Effector memory CD8-positive, alpha-beta T cell (primary cell): ENCODE results near the gene AHCYL1.
A peak's percentile ranks its signal among the peaks of the same experiment; 100 is the strongest.

ENCODE experiments used
- ATAC-seq: fragments of 150-1000 bp; cut with Tn5 transposase; replicated peaks from 2 replicates; pipeline ENCODE4 v1.10.0; 2021; ENCODE audit warnings: mild to moderate bottlenecking, moderate library complexity
- DNase-seq, 3 experiments: peaks; one replicate each; pipeline ENCODE4 v3.0.0; 2021
- H3K27ac Mint-ChIP-seq, 2 donors: one replicate each; pipeline ENCODE4 v1.8.0; 2022; ENCODE audit warnings: mild to moderate bottlenecking in 2 of 2, mixed read lengths in 2 of 2, moderate library complexity in 2 of 2
- H3K27me3 Mint-ChIP-seq, 2 donors: one replicate each; pipeline ENCODE4 v1.8.0; 2022; ENCODE audit warnings: mixed read lengths in 2 of 2
- H3K36me3 Mint-ChIP-seq: one replicate; pipeline ENCODE4 v1.8.0; 2022; ENCODE audit warnings: mild to moderate bottlenecking, moderate library complexity, mixed read lengths; ENCODE audit not compliant: insufficient read depth
- H3K4me1 Mint-ChIP-seq, 2 donors: one replicate each; pipeline ENCODE4 v1.8.0; 2022; ENCODE audit warnings: low read depth in 2 of 2, mixed read lengths in 2 of 2
- H3K4me3 Mint-ChIP-seq, 2 donors: one replicate each; pipeline ENCODE4 v1.8.0; 2022; ENCODE audit warnings: mild to moderate bottlenecking in 2 of 2, mixed read lengths in 2 of 2, moderate library complexity in 2 of 2
- H3K9me3 Mint-ChIP-seq, 2 donors: one replicate each; pipeline ENCODE4 v1.8.0; 2022; ENCODE audit warnings: mixed read lengths in 2 of 2

AHCYL1 gene

DNA sequence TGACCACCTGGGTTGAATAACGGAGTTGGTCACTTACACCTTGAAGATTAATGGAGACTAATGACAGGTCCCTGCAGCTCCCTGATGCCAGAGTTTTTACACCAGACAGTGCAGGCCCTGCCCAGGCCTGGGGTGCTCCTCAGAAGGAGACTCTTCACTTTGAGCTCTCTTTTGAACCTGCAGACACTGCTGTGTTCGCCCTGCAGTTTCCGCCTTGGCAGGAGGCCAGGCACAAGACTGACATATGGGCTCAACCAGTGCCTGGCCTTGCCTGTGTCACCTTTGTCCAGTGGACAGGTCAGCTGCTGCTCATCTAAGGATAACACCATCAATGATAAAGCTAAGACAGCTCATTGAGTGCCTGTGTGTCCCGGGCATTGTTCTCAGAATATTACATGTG, 55.1 kb downstream of the AHCYL1 start:
- Mint-ChIP-seq H3K9me3 (no peaks in the 10 kb centered on the region), H3K4me1 (peaks cover 10 to 11% of the 10 kb centered on the region in 2 donors), H3K27ac (no peak overlapping the region), H3K27me3 (no peaks in the 10 kb centered on the region), H3K4me3 (no peak overlapping the region), H3K36me3 (peaks cover 63% of the 10 kb centered on the region)
- DNase-seq (no peak), ATAC-seq (no peak)

DNA sequence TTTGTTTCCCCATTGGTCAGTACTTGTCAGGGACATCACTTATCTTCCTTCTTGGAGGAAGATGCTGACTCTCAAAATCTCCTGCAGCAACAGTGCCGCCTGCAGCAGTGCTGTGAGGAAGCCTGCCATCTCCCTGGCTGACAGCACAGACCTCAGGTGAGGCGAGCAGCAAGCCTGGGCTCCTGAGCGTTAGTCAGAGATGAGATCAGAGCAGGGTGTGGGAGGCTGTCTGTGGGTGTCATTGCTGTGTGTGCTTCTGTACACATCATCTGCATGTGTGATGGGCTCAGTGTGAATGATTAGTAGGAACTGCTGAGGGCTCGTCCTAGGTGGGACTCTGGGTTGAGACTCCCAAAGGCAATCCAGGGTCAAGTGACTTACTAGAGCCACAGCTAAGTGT, 56.0 kb downstream of the AHCYL1 start:
- Mint-ChIP-seq H3K36me3 (peaks cover 68% of the 10 kb centered on the region), H3K4me3 (no peak overlapping the region), H3K9me3 (no peaks in the 10 kb centered on the region), H3K27me3 (no peaks in the 10 kb centered on the region), H3K4me1 (peaks cover 4 to 5% of the 10 kb centered on the region in 2 donors), H3K27ac (no peak overlapping the region)
- ATAC-seq: no peak
- DNase-seq: no peak

DNA sequence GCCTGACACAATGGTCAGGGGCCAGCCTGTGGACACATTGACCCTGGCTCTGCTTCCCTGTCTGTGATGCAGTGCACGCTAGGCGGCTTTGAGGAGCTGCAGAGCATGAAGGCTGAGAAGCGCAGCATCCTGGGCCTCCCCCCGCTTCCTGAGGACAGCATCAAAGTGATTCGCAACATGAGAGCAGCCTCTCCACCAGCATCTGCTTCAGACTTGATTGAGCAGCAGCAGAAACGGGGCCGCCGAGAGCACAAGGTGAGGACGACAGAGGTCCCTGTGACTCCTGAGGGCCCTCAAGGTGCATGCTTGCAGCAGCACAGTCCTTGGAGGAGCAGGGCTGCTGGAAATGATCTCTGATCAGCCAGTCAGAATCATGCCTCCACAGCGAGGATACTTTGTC, 58.5 kb downstream of the AHCYL1 start:
- Mint-ChIP-seq H3K4me1 (peaks cover 0 to 3% of the 10 kb centered on the region in 2 donors), H3K36me3 (peaks cover 93% of the 10 kb centered on the region), H3K4me3 (no peak overlapping the region), H3K27me3 (no peaks in the 10 kb centered on the region), H3K27ac (peak overlapping the region in 1 of 2 donors; percentile 44), H3K9me3 (no peaks in the 10 kb centered on the region)
- ATAC-seq (no peak), DNase-seq (no peak)

DNA sequence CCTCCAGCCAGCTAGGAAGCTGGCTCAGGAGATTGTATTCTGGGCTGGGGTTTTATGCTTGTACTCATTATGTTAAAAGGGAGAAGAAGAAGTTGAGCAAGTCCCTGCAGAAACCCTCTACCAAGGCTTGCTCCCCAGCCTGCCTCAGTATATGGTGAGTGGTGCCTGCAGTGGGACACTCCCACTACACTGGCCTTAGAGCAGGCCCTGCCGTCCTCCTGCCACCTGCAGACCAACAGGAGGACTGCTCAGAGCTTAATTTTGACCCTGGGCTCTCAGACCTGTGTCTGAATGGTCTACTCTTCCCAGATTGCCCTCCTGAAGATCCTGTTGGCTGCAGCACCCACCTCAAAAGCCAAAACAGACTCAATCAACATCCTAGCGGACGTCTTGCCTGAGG, 62.9 kb downstream of the AHCYL1 start:
- ATAC-seq: no peak
- Mint-ChIP-seq H3K4me3 (no peak overlapping the region), H3K27me3 (no peaks in the 10 kb centered on the region), H3K4me1 (no peaks in the 10 kb centered on the region), H3K9me3 (no peaks in the 10 kb centered on the region), H3K36me3 (peaks cover 82% of the 10 kb centered on the region), H3K27ac (no peak overlapping the region)
- DNase-seq: no peak

DNA sequence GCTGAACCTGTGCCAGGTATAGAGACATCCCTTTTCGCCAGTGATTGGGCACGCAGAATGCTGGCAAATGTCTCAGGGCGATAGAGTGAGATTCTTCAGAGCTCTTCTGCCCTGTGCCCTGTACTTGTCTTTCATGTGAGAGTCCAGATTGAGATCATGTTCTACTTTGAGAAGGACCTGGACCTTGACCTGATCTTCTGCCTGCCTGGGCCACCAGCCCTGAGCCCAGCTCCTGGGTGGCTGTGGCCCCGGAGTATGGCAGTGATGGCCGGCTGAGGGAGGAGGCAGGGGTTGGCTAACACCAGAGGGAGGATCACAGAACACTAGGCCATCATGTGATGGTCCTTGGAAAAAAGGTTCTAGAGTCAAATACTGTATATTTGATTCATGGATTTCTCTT, 63.7 kb downstream of the AHCYL1 start:
- peaks cover 0 to 3% of the 10 kb centered on the region in 2 donors for H3K4me1 Mint-ChIP-seq
- no peak overlapping the region for H3K27ac Mint-ChIP-seq
- H3K36me3 Mint-ChIP-seq: peaks cover 82% of the 10 kb centered on the region
- no peak overlapping the region for H3K4me3 Mint-ChIP-seq
- ATAC-seq (no peak), DNase-seq (no peak)
- no peaks in the 10 kb centered on the region for H3K27me3 Mint-ChIP-seq
- no peaks in the 10 kb centered on the region for H3K9me3 Mint-ChIP-seq

DNA sequence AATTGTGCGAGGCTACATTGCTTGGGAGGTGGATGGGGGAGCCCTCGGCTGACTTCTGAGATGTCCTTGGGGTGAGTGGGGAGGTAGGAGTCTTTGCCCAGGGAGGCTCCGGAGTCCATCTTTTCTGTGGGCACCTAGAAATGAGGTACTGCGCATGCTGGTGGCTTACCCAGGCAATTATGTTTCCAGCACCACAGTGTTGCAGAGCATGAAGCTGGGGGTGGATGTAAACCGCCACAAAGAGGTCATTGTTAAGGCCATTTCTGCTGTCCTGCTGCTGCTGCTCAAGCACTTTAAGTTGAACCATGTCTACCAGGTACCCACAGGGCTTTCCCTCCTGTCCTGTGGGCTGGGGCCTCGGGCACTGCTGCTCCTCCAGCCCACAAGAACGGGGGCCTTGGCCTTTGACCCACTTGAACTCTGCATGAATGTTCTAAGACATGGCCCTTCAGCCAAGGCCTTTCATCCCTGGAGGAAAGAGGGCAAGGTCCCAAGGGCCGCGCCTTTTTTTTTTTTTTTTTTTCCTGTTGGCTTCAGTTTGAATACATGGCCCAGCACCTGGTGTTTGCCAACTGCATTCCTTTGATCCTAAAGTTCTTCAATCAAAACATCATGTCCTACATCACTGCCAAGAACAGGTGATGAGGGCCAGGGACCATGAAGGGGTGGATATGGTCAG, 64.5 kb downstream of the AHCYL1 start:
- no peaks in the 10 kb centered on the region for H3K9me3 Mint-ChIP-seq
- no peak overlapping the region for H3K4me3 Mint-ChIP-seq
- DNase-seq (no peak), ATAC-seq (no peak)
- H3K27me3 Mint-ChIP-seq: no peaks in the 10 kb centered on the region
- H3K27ac Mint-ChIP-seq: no peak overlapping the region
- H3K4me1 Mint-ChIP-seq: peaks cover 0 to 4% of the 10 kb centered on the region in 2 donors
- H3K36me3 Mint-ChIP-seq: peaks cover 82% of the 10 kb centered on the region

DNA sequence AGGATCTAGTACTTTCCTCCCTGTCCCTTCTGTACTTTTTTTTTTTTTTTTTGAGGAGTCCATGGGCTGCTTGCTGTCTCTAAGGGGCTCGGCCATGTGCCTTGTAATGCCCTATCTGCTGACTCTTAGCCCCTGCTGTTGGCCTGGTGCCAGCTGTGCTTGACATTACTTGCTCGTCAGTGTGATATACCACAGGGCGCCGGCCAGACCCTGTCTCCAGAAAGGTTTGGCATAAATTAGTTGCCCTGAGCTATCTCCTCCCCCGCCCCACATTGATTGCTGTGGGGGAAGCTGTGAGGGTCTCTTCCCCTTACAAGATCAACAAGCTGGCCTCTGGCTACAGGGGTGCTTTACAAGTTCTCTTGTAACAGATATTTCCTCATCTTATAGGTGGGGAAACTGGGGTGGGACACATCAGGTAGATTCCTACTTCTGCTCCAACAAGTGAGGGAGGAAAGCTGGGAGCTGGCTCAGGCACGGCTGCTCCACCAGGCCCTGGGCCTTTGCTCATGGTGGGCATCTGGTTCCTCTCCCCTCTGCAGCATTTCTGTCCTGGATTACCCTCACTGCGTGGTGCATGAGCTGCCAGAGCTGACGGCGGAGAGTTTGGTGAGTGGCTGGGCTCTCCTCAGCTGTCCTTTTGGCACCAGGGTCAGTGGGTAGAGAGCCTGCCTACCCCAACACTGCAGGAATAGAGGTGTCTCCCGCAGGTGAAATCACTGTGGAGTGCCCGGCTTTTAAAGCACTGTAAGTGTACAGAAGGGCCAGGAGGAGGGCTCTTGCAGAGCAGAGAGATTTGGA, 65.4 kb downstream of the AHCYL1 start:
- peak overlapping the region in 1 of 2 donors; percentile 71 for H3K27ac Mint-ChIP-seq
- peaks cover 82% of the 10 kb centered on the region for H3K36me3 Mint-ChIP-seq
- DNase-seq: no peak
- no peaks in the 10 kb centered on the region for H3K9me3 Mint-ChIP-seq
- H3K4me3 Mint-ChIP-seq: no peak overlapping the region
- H3K4me1 Mint-ChIP-seq: peaks cover 0 to 4% of the 10 kb centered on the region in 2 donors
- no peaks in the 10 kb centered on the region for H3K27me3 Mint-ChIP-seq
- no peak for ATAC-seq

DNA sequence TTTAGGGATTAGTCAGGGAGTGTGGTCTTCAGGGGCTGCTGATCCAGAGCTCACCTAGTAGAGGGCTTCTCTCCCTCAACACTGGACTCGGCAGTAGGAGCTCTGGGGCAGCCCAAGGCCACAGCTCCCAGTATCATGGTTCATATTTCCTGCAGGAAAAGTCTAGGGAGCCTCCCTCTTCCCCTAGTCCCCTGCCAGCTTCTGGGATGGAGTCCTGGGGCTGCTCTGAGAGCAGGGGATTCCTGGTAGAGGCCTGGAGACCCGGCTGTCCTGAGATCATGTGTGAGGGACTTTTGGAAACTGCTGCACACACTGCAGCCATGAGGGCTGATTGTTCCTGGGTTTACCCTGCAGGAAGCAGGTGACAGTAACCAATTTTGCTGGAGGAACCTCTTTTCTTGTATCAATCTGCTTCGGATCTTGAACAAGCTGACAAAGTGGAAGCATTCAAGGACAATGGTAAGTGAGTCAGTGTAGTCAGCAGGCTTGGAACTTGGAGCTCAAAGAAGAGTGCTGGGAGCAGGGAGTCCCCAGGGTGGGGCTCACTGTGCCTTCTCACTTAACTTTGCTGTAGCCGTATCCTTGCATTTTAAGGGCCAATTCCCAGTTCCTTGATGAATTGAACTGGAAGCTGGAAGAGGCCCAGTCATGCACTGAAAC, 66.2 kb downstream of the AHCYL1 start:
- no peak for ATAC-seq
- Mint-ChIP-seq H3K27me3 (no peaks in the 10 kb centered on the region), H3K4me3 (no peak overlapping the region), H3K36me3 (peaks cover 82% of the 10 kb centered on the region), H3K9me3 (no peaks in the 10 kb centered on the region), H3K4me1 (peaks cover 0 to 4% of the 10 kb centered on the region in 2 donors), H3K27ac (peak overlapping the region in 1 of 2 donors; percentile 71)
- DNase-seq: no peak

DNA sequence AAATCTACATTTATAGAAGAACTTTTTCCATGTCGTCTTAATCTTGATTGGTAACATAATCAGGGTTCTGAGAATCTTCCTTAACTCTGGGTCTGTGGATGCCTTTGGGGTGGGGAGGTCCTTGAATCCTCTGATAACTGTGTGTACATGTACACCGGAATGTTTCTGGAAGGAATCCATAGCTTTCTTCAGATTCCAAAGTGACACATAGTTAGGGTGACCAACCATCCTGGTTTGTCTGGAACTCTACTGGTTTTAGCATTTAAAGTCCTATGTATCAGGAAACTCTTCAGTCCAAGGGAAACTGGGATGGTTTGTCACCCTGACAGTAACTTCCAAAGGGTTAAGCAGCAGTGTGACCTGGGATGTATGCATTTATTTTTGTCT, 66.7 kb downstream of the AHCYL1 start:
- H3K4me3 Mint-ChIP-seq: no peak overlapping the region
- H3K4me1 Mint-ChIP-seq: peaks cover 0 to 4% of the 10 kb centered on the region in 2 donors
- H3K9me3 Mint-ChIP-seq: no peaks in the 10 kb centered on the region
- DNase-seq (no peak), ATAC-seq (no peak)
- no peaks in the 10 kb centered on the region for H3K27me3 Mint-ChIP-seq
- peaks cover 78% of the 10 kb centered on the region for H3K36me3 Mint-ChIP-seq
- no peak overlapping the region for H3K27ac Mint-ChIP-seq

DNA sequence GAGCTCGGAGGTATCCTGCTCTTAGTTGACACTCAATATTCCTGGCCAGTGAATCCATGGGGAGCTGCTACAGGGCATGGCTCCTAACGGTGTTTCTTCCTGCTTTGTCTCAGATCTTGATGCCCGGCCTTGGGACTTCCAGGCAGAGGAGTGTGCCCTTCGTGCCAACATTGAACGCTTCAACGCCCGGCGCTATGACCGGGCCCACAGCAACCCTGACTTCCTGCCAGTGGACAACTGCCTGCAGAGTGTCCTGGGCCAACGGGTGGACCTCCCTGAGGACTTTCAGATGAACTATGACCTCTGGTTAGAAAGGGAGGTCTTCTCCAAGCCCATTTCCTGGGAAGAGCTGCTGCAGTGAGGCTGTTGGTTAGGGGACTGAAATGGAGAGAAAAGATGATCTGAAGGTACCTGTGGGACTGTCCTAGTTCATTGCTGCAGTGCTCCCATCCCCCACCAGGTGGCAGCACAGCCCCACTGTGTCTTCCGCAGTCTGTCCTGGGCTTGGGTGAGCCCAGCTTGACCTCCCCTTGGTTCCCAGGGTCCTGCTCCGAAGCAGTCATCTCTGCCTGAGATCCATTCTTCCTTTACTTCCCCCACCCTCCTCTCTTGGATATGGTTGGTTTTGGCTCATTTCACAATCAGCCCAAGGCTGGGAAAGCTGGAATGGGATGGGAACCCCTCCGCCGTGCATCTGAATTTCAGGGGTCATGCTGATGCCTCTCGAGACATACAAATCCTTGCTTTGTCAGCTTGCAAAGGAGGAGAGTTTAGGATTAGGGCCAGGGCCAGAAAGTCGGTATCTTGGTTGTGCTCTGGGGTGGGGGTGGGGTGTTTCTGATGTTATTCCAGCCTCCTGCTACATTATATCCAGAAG, 69.2 kb downstream of the AHCYL1 start:
- Mint-ChIP-seq H3K36me3 (peaks cover 66% of the 10 kb centered on the region), H3K4me1 (peaks cover 4 to 5% of the 10 kb centered on the region in 2 donors), H3K9me3 (no peaks in the 10 kb centered on the region), H3K4me3 (no peak overlapping the region), H3K27me3 (no peaks in the 10 kb centered on the region), H3K27ac (no peak overlapping the region)
- peak; percentile 74 for ATAC-seq
- peak; percentile 62 to 71 (median 66) for DNase-seq

DNA sequence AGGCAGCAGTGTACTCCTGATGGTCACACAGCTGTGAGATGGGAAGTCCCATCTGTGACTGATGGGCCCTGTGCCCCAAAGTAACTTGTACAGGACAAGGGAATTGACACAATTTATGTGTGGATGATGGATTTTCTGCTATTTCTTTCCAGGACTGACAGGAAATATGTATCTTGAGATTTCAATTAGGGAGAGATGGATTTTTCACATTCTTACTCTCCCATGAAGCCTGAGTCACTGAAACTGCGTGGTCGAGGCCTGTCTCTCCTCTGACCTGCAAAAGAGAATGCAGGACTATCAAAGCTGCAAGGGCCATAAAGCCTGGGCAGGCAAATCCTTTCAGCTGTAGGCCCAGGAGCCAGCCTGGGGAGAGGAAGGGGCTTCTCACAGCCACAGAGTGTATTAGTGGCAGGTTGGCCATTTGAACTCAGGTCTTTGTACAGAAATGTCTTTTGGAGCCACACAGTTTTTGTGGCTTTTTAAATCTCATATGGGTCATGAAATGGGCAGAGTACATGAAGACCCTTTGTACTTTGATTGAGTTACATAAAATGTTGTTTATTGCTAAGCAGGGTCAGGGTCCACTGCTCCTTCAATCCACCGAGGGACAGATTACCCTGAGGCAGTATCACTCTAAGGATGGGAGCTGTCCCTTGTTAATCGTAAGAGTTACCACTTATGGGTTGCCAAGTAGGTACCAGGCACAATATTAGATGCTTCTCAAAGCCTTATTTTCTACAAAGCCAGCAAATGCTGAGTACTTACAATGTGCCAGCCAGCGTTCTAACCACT, 71.1 kb downstream of the AHCYL1 start:
- H3K9me3 Mint-ChIP-seq: no peaks in the 10 kb centered on the region
- H3K27ac Mint-ChIP-seq: no peak overlapping the region
- H3K36me3 Mint-ChIP-seq: peaks cover 53% of the 10 kb centered on the region
- no peak overlapping the region for H3K4me3 Mint-ChIP-seq
- ATAC-seq (no peak), DNase-seq (no peak)
- no peaks in the 10 kb centered on the region for H3K27me3 Mint-ChIP-seq
- H3K4me1 Mint-ChIP-seq: peaks cover 7 to 10% of the 10 kb centered on the region in 2 donors

DNA sequence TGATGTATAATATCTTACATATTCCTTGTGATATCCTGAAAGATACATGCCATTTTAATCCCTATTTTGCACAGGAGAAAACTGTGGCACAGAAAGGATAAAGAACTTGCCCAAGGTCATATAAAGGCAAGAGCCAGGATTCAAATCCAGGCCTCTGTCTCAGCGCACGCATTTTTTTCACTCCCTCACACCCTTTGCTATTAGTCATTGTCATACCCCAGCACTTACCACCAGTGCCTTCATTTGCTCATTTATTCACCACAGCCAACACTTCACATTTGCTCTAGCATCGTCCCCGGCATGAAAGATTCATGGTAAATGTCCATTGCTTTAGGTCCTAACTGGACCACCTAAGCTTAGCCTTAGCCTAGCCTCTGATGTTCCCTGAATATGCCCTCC, 71.7 kb downstream of the AHCYL1 start:
- peaks cover 51% of the 10 kb centered on the region for H3K36me3 Mint-ChIP-seq
- no peak overlapping the region for H3K27ac Mint-ChIP-seq
- H3K4me3 Mint-ChIP-seq: no peak overlapping the region

More for the DNA sequence above, 71.7 kb downstream of the AHCYL1 start:
- Mint-ChIP-seq H3K4me1 (peaks cover 7 to 10% of the 10 kb centered on the region in 2 donors), H3K9me3 (no peaks in the 10 kb centered on the region), H3K27me3 (no peaks in the 10 kb centered on the region)
- no peak for ATAC-seq
- DNase-seq: no peak
